ENCODE results near the gene TFDP2. TPM values are rescaled to one million over a fixed set of nuclear protein-coding genes. Genes with fewer than 3 reads are reported as not detected.

Gene TFDP2
- total and polyA plus RNA-seq, 2 donors (not counting 1 experiment from before 2014, with no cell fraction given), result 5.5 to 31.7 TPM

- H3K4me2 ChIP-seq (replicated peaks; ENCODE audit: low read depth, low read length, poor library complexity, severe bottlenecking), result no peak overlapping the region
These were observed 44.6 kb downstream of the TFDP2 start for GRCh38 chr3:142104763-142105162.

DNA sequence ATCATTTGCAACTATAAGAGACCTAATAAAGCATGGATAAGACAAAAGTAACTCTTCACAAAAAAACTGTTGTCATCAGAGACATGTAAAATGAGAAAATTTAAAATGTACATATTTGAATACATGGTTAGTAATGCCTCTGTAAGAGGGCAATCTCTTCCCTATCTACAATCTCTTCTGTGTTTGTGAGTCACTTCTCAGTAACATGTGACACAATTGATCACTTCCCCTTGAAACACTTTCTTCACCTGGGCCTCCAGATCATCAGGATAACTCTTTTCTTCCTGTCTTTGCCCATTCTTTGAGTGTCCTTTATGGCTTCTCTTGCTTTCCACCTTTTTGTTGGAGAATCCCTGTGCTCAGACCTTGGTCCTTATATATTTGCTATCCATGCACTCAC lies 50.4 kb downstream of the TFDP2 start:
- no peak overlapping the region for H3K27ac ChIP-seq (ENCODE audit: low read length in 2 of 2)
- intact Hi-C loops (cut with micrococcal nuclease), result no loop called here
- Mint-ChIP-seq H3K9me3 (ENCODE audit: insufficient read depth) (no peaks in the 10 kb centered on the region), H3K27ac (no peak overlapping the region), H3K4me3 (no peak overlapping the region), H3K4me1 (peaks cover 2% of the 10 kb centered on the region), H3K27me3 (no peaks in the 10 kb centered on the region)
- no peak overlapping the region for H3K4me3 ChIP-seq (ENCODE audit: control extremely low read depth in 1 of 5, extremely low read depth in 1 of 5, insufficient read depth in 1 of 5, low read depth in 2 of 5, low read length in 4 of 5)
- no peak for TF ChIP-seq EZH2 (IDR thresholded peaks at IDR 0.05; ENCODE audit: borderline replicate concordance, insufficient read depth, low read depth, low read length, poor library complexity, severe bottlenecking)
- TF ChIP-seq CTCF (IDR thresholded peaks at IDR 0.05), result no peak
- CTCF ChIA-PET, result no interaction called here
- H4K20me1 ChIP-seq (ENCODE audit: control insufficient read depth, insufficient read depth, low read length, poor library complexity, severe bottlenecking), result no peaks in the 10 kb centered on the region
- no peak overlapping the region for H3K9ac ChIP-seq (ENCODE audit: low read length)
- ATAC-seq (ENCODE audit: low read depth) (no peak), DNase-seq (no peak)
- POLR2A ChIA-PET, result no interaction called here
- H3K36me3 ChIP-seq (replicated peaks in 1 of 2; ENCODE audit: control extremely low read depth in 1 of 2, control insufficient read depth in 1 of 2, extremely low read depth in 1 of 2, insufficient read depth in 2 of 2, low read length in 1 of 2), result no peaks in the 10 kb centered on the region
- no peak overlapping the region for H2AFZ ChIP-seq (ENCODE audit: insufficient read depth, low read depth, low read length, poor library complexity, severe bottlenecking)
- no peak overlapping the region for H3K4me2 ChIP-seq (replicated peaks; ENCODE audit: low read depth, low read length, poor library complexity, severe bottlenecking)
- no peaks in the 10 kb centered on the region for H3K27me3 ChIP-seq (replicated peaks in 1 of 4; ENCODE audit: control extremely low read depth in 1 of 4, control insufficient read depth in 3 of 4, insufficient read depth in 4 of 4, low read length in 3 of 4)
- H3K9me3 ChIP-seq (ENCODE audit: control extremely low read depth in 1 of 3, control insufficient read depth in 2 of 3, insufficient read depth in 1 of 3, low read length in 2 of 3), result no peaks in the 10 kb centered on the region
- no peaks in the 10 kb centered on the region for H3K79me2 ChIP-seq (ENCODE audit: control insufficient read depth, insufficient read depth, low read length)
- H3K4me1 ChIP-seq (ENCODE audit: control insufficient read depth in 2 of 2, insufficient read depth in 2 of 2, low read length in 2 of 2), result no peaks in the 10 kb centered on the region

More at GRCh38 chr3:142104763-142105162, 44.6 kb downstream of the TFDP2 start:
- Histone ChIP-seq H3K27me3 (replicated peaks in 1 of 4; ENCODE audit: control extremely low read depth in 1 of 4, control insufficient read depth in 3 of 4, insufficient read depth in 4 of 4, low read length in 3 of 4) (no peaks in the 10 kb centered on the region), H3K4me3 (ENCODE audit: control extremely low read depth in 1 of 5, extremely low read depth in 1 of 5, insufficient read depth in 1 of 5, low read depth in 2 of 5, low read length in 4 of 5) (no peak overlapping the region), H3K36me3 (replicated peaks in 1 of 2; ENCODE audit: control extremely low read depth in 1 of 2, control insufficient read depth in 1 of 2, extremely low read depth in 1 of 2, insufficient read depth in 2 of 2, low read length in 1 of 2) (no peaks in the 10 kb centered on the region), H3K9me3 (ENCODE audit: control extremely low read depth in 1 of 3, control insufficient read depth in 2 of 3, insufficient read depth in 1 of 3, low read length in 2 of 3) (no peaks in the 10 kb centered on the region), H2AFZ (ENCODE audit: insufficient read depth, low read depth, low read length, poor library complexity, severe bottlenecking) (no peak overlapping the region), H3K9ac (ENCODE audit: low read length) (no peak overlapping the region), H3K79me2 (ENCODE audit: control insufficient read depth, insufficient read depth, low read length) (no peaks in the 10 kb centered on the region), H3K4me1 (ENCODE audit: control insufficient read depth in 2 of 2, insufficient read depth in 2 of 2, low read length in 2 of 2) (peaks cover 0 to 2% of the 10 kb centered on the region in 2 donors), H3K27ac (ENCODE audit: low read length in 2 of 2) (no peak overlapping the region), H4K20me1 (ENCODE audit: control insufficient read depth, insufficient read depth, low read length, poor library complexity, severe bottlenecking) (no peaks in the 10 kb centered on the region)
- intact Hi-C loops (cut with micrococcal nuclease), result no loop called here
- DNase-seq (no peak), ATAC-seq (ENCODE audit: low read depth) (no peak)
- no peak overlapping the region for H3K4me3 Mint-ChIP-seq
- peaks cover 8% of the 10 kb centered on the region for H3K4me1 Mint-ChIP-seq
- CTCF ChIA-PET, result no interaction called here
- TF ChIP-seq CTCF (IDR thresholded peaks at IDR 0.05) (no peak), EZH2 (IDR thresholded peaks at IDR 0.05; ENCODE audit: borderline replicate concordance, insufficient read depth, low read depth, low read length, poor library complexity, severe bottlenecking) (no peak)
- H3K27me3 Mint-ChIP-seq, result no peaks in the 10 kb centered on the region
- no peaks in the 10 kb centered on the region for H3K9me3 Mint-ChIP-seq (ENCODE audit: insufficient read depth)
- H3K27ac Mint-ChIP-seq, result no peak overlapping the region
- POLR2A ChIA-PET, result no interaction called here
- WGBS (ENCODE audit: insufficient coverage), result no CpG with 5 or more reads among the region's 3 CpGs
